Natural killer cell (primary cell): ENCODE data around the gene C6orf132. TPM values are rescaled to one million over a fixed set of nuclear protein-coding genes. Genes with fewer than 3 reads are reported as not detected.
A peak's percentile ranks its signal among the peaks of the same experiment; 100 is the strongest.

Experiments
- ATAC-seq, 3 donors: fragments of 150-1000 bp in 2 of 3; fragments of 200-7000 bp in 1 of 3; cut with Tn5 transposase; 1 replicate in 1 of 3; 2 replicates in 2 of 3; pipeline ENCODE4 v1.10.0; 2021; ENCODE audit warnings: mild to moderate bottlenecking in 2 of 3, moderate library complexity in 2 of 3
- DNase-seq, 2 donors: peaks; one replicate each; pipeline versions ENCODE4 v3.0.0 to v3.0.0-alpha.2; 2013 to 2021; ENCODE audit warnings: mixed read lengths in 1 of 2
- H3K27ac ChIP-seq: one replicate; pipeline ENCODE4 v1.5.1; 2013; ENCODE audit warnings: mild to moderate bottlenecking, low read length
- H3K27me3 ChIP-seq: one replicate; pipeline ENCODE4 v1.6.1; 2013; ENCODE audit warnings: low read length; ENCODE audit not compliant: control insufficient read depth, insufficient read depth
- H3K36me3 ChIP-seq: one replicate; pipeline ENCODE4 v1.6.1; 2013; ENCODE audit warnings: low read length; ENCODE audit not compliant: control insufficient read depth, insufficient read depth
- H3K4me1 ChIP-seq: one replicate; pipeline ENCODE4 v1.6.1; 2013; ENCODE audit warnings: low read length; ENCODE audit not compliant: control insufficient read depth, insufficient read depth
- H3K4me3 ChIP-seq: one replicate; pipeline ENCODE4 v1.5.1; 2013; ENCODE audit warnings: low read length
- H3K9me3 ChIP-seq: one replicate; pipeline ENCODE4 v1.6.1; 2013; ENCODE audit warnings: low read length; ENCODE audit not compliant: control insufficient read depth, insufficient read depth
- H3K27ac Mint-ChIP-seq, 2 donors: one replicate each; pipeline ENCODE4 v1.8.0; 2022; ENCODE audit warnings: mild to moderate bottlenecking in 2 of 2, mixed read lengths in 2 of 2, moderate library complexity in 1 of 2
- H3K27me3 Mint-ChIP-seq, 2 donors: one replicate each; pipeline ENCODE4 v1.8.0; 2022; ENCODE audit warnings: low read depth in 2 of 2, mixed read lengths in 2 of 2
- H3K36me3 Mint-ChIP-seq: one replicate; pipeline ENCODE4 v1.8.0; 2022; ENCODE audit warnings: mixed read lengths
- H3K4me1 Mint-ChIP-seq, 2 donors: one replicate each; pipeline ENCODE4 v1.8.0; 2022; ENCODE audit warnings: mixed read lengths in 2 of 2
- H3K4me3 Mint-ChIP-seq: one replicate; pipeline ENCODE4 v1.8.0; 2022; ENCODE audit warnings: mild to moderate bottlenecking, moderate library complexity, mixed read lengths
- H3K9me3 Mint-ChIP-seq, 2 donors: one replicate each; pipeline ENCODE4 v1.8.0; 2022; ENCODE audit warnings: mixed read lengths in 2 of 2
- WGBS: methylation state at CpG from one replicate; pipeline ENCODE4 v1.1.7; 2013; ENCODE audit warnings: missing lambda C conversion rate; ENCODE audit not compliant: insufficient coverage; 5-methylcytosine and 5-hydroxymethylcytosine counted together
- intact Hi-C: fragments of 100-400 bp; cut with micrococcal nuclease; formaldehyde crosslinking; loops from one replicate; pipeline ENCODE4 v1.14.2; 2022
- total RNA-seq, 4 donors: library from RNA; stranded (reverse); fragments of 120-200 nt in 1 of 4; gene quantifications; one replicate each; pipeline versions ENCODE4 v1.2.3 to v1.2.4, GENCODE V29; 2013 to 2022
- TF ChIP-seq, protein P1 (sequence below): fragments of 200-600 bp; IDR thresholded peaks from one replicate; pipeline ENCODE4 v1.8.0; 2022; ENCODE audit warnings: antibody characterized with exemption

C6orf132 gene
- total RNA-seq, 3 donors from 2014 or later (not counting 1 experiment from before 2014, with no cell fraction given) = 0.05 to 0.15 (median 0.14) TPM

DNA sequence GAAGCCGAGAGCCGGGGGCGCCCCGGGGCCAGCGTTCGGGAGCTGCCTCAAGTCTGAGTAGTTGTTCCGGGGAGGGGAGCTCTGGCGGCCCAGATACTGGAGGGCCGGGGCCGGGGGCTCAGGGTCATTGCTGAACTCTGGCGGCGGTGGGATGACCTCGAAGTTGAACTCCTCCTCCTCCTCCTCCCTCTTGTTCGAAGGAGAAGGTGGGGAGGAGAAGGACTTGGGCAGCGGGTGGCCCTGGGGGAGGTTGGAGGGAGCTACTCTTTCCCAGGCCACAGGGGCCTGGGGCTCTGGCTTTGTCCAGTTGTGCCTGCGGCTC, 37.7 kb downstream of the C6orf132 start:
- Mint-ChIP-seq H3K27ac (peak overlapping the region in 1 of 2 donors; percentile 49), H3K4me1 (peaks cover 8 to 10% of the 10 kb centered on the region in 2 donors), H3K9me3 (no peaks in the 10 kb centered on the region), H3K36me3 (no peaks in the 10 kb centered on the region), H3K27me3 (peaks cover 0 to 3% of the 10 kb centered on the region in 2 donors), H3K4me3 (peak overlapping the region; percentile 61)
- 12% methylated on average over 10 of the region's 16 CpGs for WGBS
- peaks cover 18% of the 10 kb centered on the region for H3K4me1 ChIP-seq
- H3K9me3 ChIP-seq = no peaks in the 10 kb centered on the region
- DNase-seq (no peak), ATAC-seq (peak in 2 of 3 donors; percentile 27 to 38)
- H3K27me3 ChIP-seq = no peaks in the 10 kb centered on the region
- no peak overlapping the region for H3K27ac ChIP-seq
- intact Hi-C loops = no loop called here
- H3K4me3 ChIP-seq = peak overlapping the region; percentile 43
- TF ChIP-seq, protein P1, sequence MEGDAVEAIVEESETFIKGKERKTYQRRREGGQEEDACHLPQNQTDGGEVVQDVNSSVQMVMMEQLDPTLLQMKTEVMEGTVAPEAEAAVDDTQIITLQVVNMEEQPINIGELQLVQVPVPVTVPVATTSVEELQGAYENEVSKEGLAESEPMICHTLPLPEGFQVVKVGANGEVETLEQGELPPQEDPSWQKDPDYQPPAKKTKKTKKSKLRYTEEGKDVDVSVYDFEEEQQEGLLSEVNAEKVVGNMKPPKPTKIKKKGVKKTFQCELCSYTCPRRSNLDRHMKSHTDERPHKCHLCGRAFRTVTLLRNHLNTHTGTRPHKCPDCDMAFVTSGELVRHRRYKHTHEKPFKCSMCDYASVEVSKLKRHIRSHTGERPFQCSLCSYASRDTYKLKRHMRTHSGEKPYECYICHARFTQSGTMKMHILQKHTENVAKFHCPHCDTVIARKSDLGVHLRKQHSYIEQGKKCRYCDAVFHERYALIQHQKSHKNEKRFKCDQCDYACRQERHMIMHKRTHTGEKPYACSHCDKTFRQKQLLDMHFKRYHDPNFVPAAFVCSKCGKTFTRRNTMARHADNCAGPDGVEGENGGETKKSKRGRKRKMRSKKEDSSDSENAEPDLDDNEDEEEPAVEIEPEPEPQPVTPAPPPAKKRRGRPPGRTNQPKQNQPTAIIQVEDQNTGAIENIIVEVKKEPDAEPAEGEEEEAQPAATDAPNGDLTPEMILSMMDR = no peak
- no peaks in the 10 kb centered on the region for H3K36me3 ChIP-seq

DNA sequence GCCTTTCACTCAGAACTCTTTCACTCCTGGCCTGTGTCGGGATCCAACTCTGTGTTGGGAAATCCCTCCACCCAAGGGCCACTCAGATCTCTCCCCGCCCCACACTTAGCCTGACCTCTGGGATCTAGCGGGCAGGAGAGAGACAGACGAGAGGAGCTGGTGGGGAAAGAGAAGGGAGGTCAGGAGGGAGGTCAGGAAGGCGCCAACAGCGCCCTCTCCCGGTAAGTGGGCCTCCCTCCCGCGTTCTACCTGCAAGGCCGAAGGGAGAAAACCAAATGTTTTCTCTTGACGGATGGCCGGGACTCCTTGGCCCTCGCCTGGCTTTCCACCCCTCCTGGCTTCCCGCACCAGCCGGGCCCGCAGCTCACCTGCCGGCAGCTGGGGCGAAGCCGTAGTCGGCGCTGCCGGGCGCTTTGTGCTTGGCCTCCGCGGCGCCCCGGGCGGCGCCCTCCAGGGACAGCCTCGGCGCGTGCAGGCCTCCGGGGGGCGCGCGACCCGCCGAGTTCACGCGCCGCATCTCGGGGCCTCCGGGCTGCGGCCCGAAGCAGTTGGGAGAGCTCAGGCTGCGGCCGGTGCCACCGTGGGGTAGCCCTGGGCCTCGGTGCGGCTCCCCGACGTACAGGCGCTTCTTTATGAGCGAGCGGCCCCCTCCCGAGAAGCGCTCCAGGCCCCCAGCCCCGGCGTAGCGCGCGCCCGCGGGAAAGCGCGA, 38.2 kb downstream of the C6orf132 start:
- H3K4me3 Mint-ChIP-seq = peak overlapping the region; percentile 73
- H3K27ac Mint-ChIP-seq = peak overlapping the region; percentile 43 to 49
- H3K36me3 Mint-ChIP-seq = no peaks in the 10 kb centered on the region
- H3K4me1 Mint-ChIP-seq = peaks cover 8 to 10% of the 10 kb centered on the region in 2 donors
- DNase-seq (peak; percentile 71 to 87), ATAC-seq (peak; percentile 86 to 89 (median 88))
- intact Hi-C loops = no loop called here
- Histone ChIP-seq H3K27ac (no peak overlapping the region), H3K4me1 (peaks cover 18% of the 10 kb centered on the region), H3K27me3 (no peaks in the 10 kb centered on the region), H3K4me3 (peak overlapping the region; percentile 43), H3K36me3 (no peaks in the 10 kb centered on the region), H3K9me3 (no peaks in the 10 kb centered on the region)
- TF ChIP-seq, protein P1 = peak; percentile 97
- H3K9me3 Mint-ChIP-seq = no peaks in the 10 kb centered on the region
- WGBS = 2% methylated on average over 66 of the region's 66 CpGs
- peaks cover 0 to 3% of the 10 kb centered on the region in 2 donors for H3K27me3 Mint-ChIP-seq

DNA sequence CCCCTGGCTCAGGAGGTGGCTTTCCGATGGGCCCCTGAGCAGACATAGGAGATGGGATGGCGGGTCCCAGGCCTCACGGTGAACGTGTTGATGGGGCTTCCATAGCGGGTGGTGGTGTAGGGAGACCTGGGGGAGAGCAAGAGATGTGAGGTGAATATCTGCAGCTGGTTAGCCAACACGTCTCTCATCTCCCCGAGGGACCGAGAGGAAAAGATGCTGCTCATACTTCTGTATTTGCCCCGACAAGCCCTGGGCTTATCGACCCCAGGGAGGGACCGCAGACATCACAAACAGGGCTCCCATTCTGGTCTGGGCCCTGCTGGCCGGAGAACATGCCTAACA, 38.7 kb downstream of the C6orf132 start:
- no peaks in the 10 kb centered on the region for H3K27me3 ChIP-seq
- DNase-seq (no peak), ATAC-seq (no peak)
- peaks cover 8 to 10% of the 10 kb centered on the region in 2 donors for H3K4me1 Mint-ChIP-seq
- WGBS = 86% methylated on average over 12 of the region's 12 CpGs
- H3K4me1 ChIP-seq = peaks cover 18% of the 10 kb centered on the region
- H3K4me3 ChIP-seq = peak overlapping the region; percentile 43
- H3K36me3 Mint-ChIP-seq = no peaks in the 10 kb centered on the region
- no peak overlapping the region for H3K27ac ChIP-seq
- TF ChIP-seq, protein P1 = no peak
- no peaks in the 10 kb centered on the region for H3K9me3 Mint-ChIP-seq
- H3K36me3 ChIP-seq = no peaks in the 10 kb centered on the region
- intact Hi-C loops = no loop called here
- H3K27ac Mint-ChIP-seq = peak overlapping the region; percentile 43 to 45
- peak overlapping the region; percentile 73 for H3K4me3 Mint-ChIP-seq
- H3K27me3 Mint-ChIP-seq = peaks cover 0 to under 1% of the 10 kb centered on the region in 2 donors
- no peaks in the 10 kb centered on the region for H3K9me3 ChIP-seq

DNA sequence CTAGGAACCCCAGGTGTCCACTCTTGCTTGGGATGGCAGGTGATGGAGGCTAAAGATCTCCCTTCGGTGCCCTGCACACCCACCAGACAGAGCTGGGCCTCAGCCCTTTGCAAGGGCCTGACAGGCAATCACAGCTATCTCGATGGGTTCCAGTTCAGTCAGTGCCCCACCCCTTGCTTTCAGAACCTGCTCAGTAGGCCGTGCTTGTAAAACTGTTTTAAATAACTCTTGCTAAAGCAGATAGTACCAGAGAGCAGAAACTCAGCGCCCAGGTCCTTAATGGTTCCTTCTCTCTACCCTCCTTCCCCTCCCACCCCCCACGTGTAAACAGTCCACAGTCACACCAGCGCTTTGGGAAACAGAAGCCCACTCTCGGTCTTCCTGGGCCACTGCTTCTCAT, 39.2 kb downstream of the C6orf132 start:
- TF ChIP-seq, protein P1 = no peak
- Mint-ChIP-seq H3K4me3 (peak overlapping the region; percentile 73), H3K27me3 (no peaks in the 10 kb centered on the region), H3K4me1 (peaks cover 8 to 10% of the 10 kb centered on the region in 2 donors), H3K36me3 (no peaks in the 10 kb centered on the region), H3K9me3 (no peaks in the 10 kb centered on the region), H3K27ac (peak overlapping the region in 1 of 2 donors; percentile 45)
- Histone ChIP-seq H3K9me3 (no peaks in the 10 kb centered on the region), H3K36me3 (no peaks in the 10 kb centered on the region), H3K27ac (no peak overlapping the region), H3K27me3 (no peaks in the 10 kb centered on the region), H3K4me1 (peaks cover 18% of the 10 kb centered on the region), H3K4me3 (no peak overlapping the region)
- 93% methylated on average over 7 of the region's 7 CpGs for WGBS
- intact Hi-C loops = no loop called here
- ATAC-seq = no peak
- DNase-seq = no peak
